GM18520 (cell line): ENCODE measurements around the gene SMCHD1.
"Not testable (repeated sequence)": the region's sequence is repeated elsewhere in the genome, so short reads cannot be mapped to it uniquely, and the experiment has no call there.

Experiments
- ATAC-seq: cut with Tn5 transposase; IDR thresholded peaks from one replicate; pipeline ENCODE4 v1.9.1; 2021; ENCODE audit not compliant: unreplicated experiment

Gene SMCHD1

DNA sequence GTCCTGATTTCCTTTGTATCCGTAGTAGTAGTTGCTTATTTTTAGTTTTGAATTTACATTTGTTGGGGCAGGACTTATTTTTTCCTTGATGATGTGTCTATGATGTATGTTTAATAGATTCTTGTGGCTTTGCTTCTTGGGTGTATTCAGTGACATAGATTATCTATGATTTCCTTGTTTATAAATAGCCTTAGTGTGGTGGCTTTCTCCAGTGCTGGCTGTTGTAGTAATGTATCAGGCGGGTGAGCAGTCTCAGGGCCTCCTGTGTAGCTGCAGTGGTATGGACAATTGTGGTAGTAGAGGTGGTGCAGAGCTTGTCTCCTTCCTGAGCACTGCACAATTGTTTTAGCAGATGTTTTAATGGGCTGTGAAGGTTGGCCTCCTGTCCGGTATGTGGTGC, 60.5 kb downstream of the SMCHD1 start:
- ATAC-seq: no peak

GRCh38 chr18:2716394-2717326, 61.1 kb downstream of the SMCHD1 start:
- no peak for ATAC-seq

DNA sequence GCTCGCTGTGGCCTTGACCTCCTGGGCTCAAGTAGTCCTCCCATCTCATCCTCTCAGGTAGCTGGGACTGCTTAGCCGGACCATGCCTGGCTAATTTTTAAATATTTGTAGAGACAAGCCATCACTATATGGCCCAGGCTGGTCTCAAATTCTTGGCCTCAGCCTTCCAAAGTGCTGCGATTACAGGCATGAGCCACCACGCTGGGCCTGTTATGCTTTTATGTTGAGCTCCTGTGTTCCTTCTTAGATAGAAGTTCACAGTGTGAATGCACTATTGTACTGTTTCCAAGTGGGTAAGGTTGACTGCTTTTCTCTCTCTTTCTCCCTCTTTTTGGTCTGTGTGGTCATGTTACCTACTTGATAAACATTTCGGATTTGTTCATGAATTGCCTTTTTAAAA, 61.9 kb downstream of the SMCHD1 start:
- ATAC-seq: no peak

DNA sequence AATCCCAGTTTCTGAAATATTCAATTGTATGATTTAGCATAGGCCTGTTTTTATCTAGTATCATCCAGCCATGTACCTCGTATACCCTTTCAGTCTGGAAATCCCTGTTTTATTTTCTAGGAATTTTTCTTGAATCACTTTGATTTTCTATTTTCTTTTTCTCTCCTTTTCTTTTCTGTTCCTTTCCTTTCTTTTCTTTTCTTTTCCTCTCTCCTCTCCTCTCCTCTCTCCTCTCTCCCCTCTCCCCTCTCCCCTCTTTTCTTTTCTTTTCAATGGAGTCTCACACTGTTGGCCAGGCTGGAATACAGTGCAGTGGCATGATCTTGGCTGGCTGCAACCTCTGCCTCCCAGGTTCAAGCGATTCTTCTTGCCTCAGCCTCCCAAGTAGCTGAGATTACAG, 63.5 kb downstream of the SMCHD1 start:
- ATAC-seq: no peak

DNA sequence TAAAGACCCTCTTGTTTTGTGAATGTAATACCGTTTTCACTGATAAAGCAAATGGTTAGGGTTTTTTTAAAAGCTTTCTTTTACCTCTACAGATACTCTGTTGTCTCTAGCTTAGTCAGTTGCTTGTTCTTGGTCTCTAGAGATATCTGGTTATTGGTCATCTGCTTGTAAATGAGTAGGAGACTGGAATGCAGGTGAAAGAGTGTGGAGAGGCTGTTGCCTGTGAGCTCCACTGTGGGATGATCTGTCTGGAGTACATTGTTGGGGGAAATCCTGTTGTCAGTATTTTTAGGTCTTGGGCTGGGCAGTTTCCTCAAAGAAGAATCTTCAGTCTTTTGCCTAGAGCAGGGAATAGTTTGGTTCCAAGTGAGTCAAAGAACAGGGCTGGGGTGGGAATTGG, 67.7 kb downstream of the SMCHD1 start:
- ATAC-seq: no peak

GRCh38 chr18:2729757-2730156, 74.2 kb downstream of the SMCHD1 start:
- no peak for ATAC-seq

GRCh38 chr18:2736823-2737222, 81.3 kb downstream of the SMCHD1 start:
- no peak for ATAC-seq

GRCh38 chr18:2740082-2740481, 84.6 kb downstream of the SMCHD1 start:
- ATAC-seq: not testable (repeated sequence)

GRCh38 chr18:2746274-2746673, 90.7 kb downstream of the SMCHD1 start:
- no peak for ATAC-seq

DNA sequence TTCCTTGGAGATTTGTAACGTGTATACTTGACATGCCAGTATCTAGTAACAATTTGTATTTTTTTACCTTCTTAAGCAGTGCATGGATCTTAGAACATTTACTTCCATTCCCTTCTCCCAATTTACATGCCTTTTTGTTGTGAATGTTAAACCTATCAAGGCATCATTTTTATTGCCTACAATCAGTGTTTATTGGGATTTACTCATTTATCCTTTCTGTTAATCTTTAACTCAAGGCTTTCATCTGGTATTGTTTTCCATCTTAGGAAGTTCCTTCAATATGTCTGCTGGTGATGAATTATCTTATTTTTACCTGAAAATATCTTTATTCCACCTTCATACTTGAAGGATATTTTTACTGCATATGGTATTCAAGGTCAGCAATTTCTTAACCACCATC, 102.8 kb downstream of the SMCHD1 start:
- no peak for ATAC-seq

GRCh38 chr18:2774669-2775068, 119.1 kb downstream of the SMCHD1 start:
- ATAC-seq: no peak

DNA sequence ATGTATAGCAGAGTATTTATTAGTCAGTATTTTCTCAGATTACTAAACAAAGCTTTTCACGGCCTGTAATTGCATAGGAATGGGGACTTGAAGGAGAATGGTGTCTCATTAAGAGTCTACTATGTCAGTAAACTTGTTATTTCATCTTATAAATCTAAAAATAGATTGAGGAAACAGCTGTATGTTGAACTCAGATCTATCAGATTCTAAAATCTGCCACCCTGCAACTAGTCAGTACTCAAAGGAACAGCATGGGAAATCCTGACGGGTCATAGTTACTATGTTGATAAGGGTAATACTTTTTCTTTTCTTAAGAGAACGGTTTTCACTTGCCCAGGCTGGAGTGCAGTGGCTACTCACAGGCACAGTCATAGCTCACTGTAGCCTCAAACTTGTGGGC, 121.1 kb downstream of the SMCHD1 start:
- no peak for ATAC-seq

DNA sequence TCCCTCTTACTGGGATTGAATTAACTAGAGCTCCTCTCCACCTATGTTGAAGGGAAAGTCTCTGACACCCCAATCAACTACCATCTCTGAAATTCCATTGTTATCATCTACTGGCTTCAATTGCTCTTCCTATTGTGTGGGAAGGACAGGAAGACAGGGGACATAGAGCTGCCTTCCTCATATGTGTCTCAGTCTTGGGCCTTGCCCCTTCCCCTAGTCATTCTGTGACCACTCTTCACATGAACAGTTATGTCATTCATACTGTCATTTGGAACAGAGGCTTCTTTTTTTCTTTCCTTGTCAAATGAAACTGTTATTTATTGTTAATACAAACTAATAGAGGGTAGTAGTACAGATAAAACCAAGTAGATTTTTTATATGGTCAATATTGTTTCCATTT, 121.7 kb downstream of the SMCHD1 start:
- no peak for ATAC-seq

GRCh38 chr18:2780750-2781149, 125.2 kb downstream of the SMCHD1 start:
- ATAC-seq: no peak

GRCh38 chr18:2787225-2787624, 131.7 kb downstream of the SMCHD1 start:
- no peak for ATAC-seq

DNA sequence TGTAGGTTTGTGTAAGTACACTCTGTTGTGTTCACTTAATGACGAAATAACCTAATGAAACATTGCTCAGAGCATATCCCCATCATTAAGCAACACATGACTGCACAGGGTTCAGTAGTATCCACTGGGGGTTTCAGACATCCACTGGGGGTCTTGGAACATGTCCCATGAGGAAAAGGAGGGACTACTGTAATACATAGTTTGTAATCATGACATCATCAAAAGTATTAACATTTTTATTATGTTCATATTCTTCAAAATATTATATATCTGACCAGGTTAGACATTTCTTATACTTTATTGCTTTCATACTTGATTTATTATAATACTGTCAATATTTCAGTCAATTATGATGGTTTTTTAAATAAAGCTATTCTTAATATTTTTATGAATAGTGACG, 136.9 kb downstream of the SMCHD1 start:
- no peak for ATAC-seq

- no peak for ATAC-seq
These were observed 138.6 kb downstream of the SMCHD1 start for GRCh38 chr18:2794159-2794558.

DNA sequence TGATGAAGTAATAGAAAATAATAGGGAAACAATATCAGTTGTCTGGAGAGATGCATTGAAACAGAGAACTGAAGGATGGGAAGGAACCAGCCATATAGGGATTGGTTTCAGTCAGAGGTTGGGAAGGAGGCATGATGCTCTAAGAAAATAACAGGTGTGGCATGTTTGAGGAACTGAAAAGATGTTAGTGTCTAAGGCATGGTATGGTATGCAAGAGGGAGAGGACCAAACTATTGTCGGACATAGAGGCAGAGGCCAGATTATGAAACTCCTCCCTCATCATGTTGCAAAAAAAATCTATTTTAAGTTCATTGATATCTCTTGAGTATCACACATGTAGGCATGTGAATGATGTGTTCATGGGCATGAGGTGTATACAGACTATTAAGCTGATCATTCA, 142.4 kb downstream of the SMCHD1 start:
- no peak for ATAC-seq

GRCh38 chr18:2799369-2799768, 143.8 kb downstream of the SMCHD1 start:
- ATAC-seq: no peak

GRCh38 chr18:2805970-2806943, 150.7 kb downstream of the SMCHD1 start:
- no peak for ATAC-seq

DNA sequence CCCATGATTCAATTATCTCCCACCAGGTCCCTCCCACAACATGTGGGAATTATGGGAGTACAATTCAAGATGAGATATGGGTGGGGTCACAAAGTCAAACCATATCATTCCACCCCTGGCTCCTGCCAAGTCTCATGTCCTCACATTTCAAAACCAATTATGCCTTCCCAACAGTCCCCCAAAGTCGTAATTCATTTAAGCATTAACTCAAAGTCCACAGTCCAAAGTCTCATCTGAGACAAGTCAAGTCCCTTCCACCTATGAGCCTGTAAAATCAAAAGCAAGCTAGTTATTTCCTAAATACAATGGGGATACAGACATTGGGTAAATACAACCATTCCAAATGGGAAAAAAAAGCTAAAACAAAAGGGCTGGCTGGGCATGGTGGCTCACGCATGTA, 153.1 kb downstream of the SMCHD1 start:
- ATAC-seq: not testable (repeated sequence)
